ENCODE measurements around the gene MORN1. TPM values are rescaled to one million over a fixed set of nuclear protein-coding genes. Genes with fewer than 3 reads are reported as not detected.

Gene MORN1
- polyA plus RNA-seq, 1 of the 3 experiments (the other 2 are of a cell fraction), result 16.3 TPM

DNA sequence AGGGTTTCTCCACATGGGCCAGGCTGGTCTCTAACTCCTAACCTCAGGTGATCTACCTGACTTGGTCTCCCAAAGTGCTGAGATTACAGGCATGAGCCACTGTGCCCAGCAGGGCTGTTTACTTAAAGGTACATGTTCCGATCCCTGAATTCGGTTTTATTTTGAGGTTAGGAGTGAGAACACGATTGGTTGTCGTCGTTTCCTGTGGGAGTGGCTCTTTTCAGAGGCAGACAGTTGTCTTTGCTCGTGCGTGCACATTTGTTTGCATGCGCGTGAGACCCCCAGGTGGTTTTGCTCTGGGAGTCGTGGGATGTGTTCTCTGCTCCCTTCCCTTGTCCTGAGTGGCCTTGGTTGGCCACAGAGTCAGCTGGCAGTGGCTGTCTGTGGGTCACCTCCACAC lies 103.0 kb downstream of the MORN1 start:
- POLR2A ChIA-PET, result interaction anchor here (1.6 kb wide), 1 partner anchor 18 kb away, joined by 3 read pairs; no protein-coding TSS in a partner anchor
- DNase-seq, result no peak
- TF ChIP-seq FOXJ3 (CRISPR knock-in tag; IDR thresholded peaks at IDR 0.05) (no peak), SMC3 (IDR thresholded peaks at IDR 0.05; ENCODE audit: low read depth, low read length) (no peak), RXRA (IDR thresholded peaks at IDR 0.05; ENCODE audit: borderline replicate concordance, low read depth) (no peak), EZH2phosphoT487 (IDR thresholded peaks at IDR 0.05; ENCODE audit: borderline replicate concordance, low read depth) (no peak), GABPA (IDR thresholded peaks at IDR 0.05; ENCODE audit: low read depth) (no peak), ELF1 (IDR thresholded peaks at IDR 0.05) (no peak), FOXM1 (IDR thresholded peaks at IDR 0.05; ENCODE audit: low read depth) (no peak), NFIC (IDR thresholded peaks at IDR 0.05; ENCODE audit: borderline replicate concordance) (no peak), CHD2 (IDR thresholded peaks at IDR 0.05; ENCODE audit: low read length, partially characterized antibody) (no peak), TCF12 (IDR thresholded peaks at IDR 0.05) (no peak)
- TF ChIP-seq, protein P1, sequence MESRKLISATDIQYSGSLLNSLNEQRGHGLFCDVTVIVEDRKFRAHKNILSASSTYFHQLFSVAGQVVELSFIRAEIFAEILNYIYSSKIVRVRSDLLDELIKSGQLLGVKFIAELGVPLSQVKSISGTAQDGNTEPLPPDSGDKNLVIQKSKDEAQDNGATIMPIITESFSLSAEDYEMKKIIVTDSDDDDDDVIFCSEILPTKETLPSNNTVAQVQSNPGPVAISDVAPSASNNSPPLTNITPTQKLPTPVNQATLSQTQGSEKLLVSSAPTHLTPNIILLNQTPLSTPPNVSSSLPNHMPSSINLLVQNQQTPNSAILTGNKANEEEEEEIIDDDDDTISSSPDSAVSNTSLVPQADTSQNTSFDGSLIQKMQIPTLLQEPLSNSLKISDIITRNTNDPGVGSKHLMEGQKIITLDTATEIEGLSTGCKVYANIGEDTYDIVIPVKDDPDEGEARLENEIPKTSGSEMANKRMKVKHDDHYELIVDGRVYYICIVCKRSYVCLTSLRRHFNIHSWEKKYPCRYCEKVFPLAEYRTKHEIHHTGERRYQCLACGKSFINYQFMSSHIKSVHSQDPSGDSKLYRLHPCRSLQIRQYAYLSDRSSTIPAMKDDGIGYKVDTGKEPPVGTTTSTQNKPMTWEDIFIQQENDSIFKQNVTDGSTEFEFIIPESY (IDR thresholded peaks at IDR 0.05; ENCODE audit: borderline replicate concordance, low read depth), result no peak
- TF ChIP-seq, protein P2, sequence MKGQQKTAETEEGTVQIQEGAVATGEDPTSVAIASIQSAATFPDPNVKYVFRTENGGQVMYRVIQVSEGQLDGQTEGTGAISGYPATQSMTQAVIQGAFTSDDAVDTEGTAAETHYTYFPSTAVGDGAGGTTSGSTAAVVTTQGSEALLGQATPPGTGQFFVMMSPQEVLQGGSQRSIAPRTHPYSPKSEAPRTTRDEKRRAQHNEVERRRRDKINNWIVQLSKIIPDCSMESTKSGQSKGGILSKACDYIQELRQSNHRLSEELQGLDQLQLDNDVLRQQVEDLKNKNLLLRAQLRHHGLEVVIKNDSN (IDR thresholded peaks at IDR 0.05; ENCODE audit: borderline replicate concordance, low read depth), result no peak
- TF ChIP-seq, protein P3, sequence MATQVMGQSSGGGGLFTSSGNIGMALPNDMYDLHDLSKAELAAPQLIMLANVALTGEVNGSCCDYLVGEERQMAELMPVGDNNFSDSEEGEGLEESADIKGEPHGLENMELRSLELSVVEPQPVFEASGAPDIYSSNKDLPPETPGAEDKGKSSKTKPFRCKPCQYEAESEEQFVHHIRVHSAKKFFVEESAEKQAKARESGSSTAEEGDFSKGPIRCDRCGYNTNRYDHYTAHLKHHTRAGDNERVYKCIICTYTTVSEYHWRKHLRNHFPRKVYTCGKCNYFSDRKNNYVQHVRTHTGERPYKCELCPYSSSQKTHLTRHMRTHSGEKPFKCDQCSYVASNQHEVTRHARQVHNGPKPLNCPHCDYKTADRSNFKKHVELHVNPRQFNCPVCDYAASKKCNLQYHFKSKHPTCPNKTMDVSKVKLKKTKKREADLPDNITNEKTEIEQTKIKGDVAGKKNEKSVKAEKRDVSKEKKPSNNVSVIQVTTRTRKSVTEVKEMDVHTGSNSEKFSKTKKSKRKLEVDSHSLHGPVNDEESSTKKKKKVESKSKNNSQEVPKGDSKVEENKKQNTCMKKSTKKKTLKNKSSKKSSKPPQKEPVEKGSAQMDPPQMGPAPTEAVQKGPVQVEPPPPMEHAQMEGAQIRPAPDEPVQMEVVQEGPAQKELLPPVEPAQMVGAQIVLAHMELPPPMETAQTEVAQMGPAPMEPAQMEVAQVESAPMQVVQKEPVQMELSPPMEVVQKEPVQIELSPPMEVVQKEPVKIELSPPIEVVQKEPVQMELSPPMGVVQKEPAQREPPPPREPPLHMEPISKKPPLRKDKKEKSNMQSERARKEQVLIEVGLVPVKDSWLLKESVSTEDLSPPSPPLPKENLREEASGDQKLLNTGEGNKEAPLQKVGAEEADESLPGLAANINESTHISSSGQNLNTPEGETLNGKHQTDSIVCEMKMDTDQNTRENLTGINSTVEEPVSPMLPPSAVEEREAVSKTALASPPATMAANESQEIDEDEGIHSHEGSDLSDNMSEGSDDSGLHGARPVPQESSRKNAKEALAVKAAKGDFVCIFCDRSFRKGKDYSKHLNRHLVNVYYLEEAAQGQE (IDR thresholded peaks at IDR 0.05; ENCODE audit: low read depth, low read length), result no peak
- TF ChIP-seq, protein P4, sequence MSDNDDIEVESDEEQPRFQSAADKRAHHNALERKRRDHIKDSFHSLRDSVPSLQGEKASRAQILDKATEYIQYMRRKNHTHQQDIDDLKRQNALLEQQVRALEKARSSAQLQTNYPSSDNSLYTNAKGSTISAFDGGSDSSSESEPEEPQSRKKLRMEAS (IDR thresholded peaks at IDR 0.05; ENCODE audit: low read depth), result no peak
- Histone ChIP-seq H3K9me2 (no peaks in the 10 kb centered on the region), H3K9me3 (no peaks in the 10 kb centered on the region), H3K27ac (ENCODE audit: low read depth in 2 of 2, low read length in 1 of 2) (no peak overlapping the region; a peak in 1 of 4 replicates), H3K27me3 (ENCODE audit: insufficient read depth) (no peaks in the 10 kb centered on the region), H3K79me2 (ENCODE audit: insufficient read depth) (peaks cover 95% of the 10 kb centered on the region), H3F3A (replicated peaks; ENCODE audit: insufficient read depth) (no peaks in the 10 kb centered on the region), H3K4me2 (no peak overlapping the region), H4K20me1 (ENCODE audit: insufficient read depth) (peaks cover 94% of the 10 kb centered on the region), H3K4me1 (ENCODE audit: control insufficient read depth in 1 of 2, insufficient read depth in 2 of 2, low read depth in 1 of 2, low read length in 1 of 2) (peaks cover 0 to 49% of the 10 kb centered on the region in 2 experiments; a peak in 2 of 4 replicates), H2AFZ (ENCODE audit: low read depth) (no peak overlapping the region), H3K36me3 (replicated peaks in 1 of 2; ENCODE audit: control insufficient read depth in 1 of 2, insufficient read depth in 2 of 2, low read length in 1 of 2) (no peaks in the 10 kb centered on the region), H3K4me3 (ENCODE audit: low read depth in 2 of 2, low read length in 1 of 2) (no peak overlapping the region), H3K9ac (no peak overlapping the region)
- CTCF ChIA-PET, result interaction anchor here (1.1 kb wide), 1 partner anchor 11 kb away, joined by 3 read pairs; no protein-coding TSS in a partner anchor
- WGBS (ENCODE audit: low lambda C conversion rate), result 95% methylated on average over 10 of the region's 10 CpGs

All from SK-N-SH (cell line).